Thyroid gland (tissue), 4 donors: Measurements from ENCODE around the gene C5AR2.

ENCODE experiments used
- CTCF ChIP-seq, 6 experiments: fragments of 200-600 bp in 3 of 6; fragments of 450-650 bp in 3 of 6; sonication (generic) in 3 of 6; IDR thresholded peaks; one replicate each; pipeline ENCODE4 v1.5.1; 2016 to 2019; ENCODE audit warnings: antibody characterized with exemption in 6 of 6, mild to moderate bottlenecking in 2 of 6, inconsistent platforms in 1 of 6, moderate library complexity in 1 of 6
- POLR2A ChIP-seq, 2 donors: fragments of 450-650 bp; IDR thresholded peaks; one replicate each; pipeline ENCODE4 v1.6.1; 2017; ENCODE audit warnings: antibody characterized with exemption in 2 of 2, mild to moderate bottlenecking in 2 of 2, moderate library complexity in 1 of 2

- TF ChIP-seq CTCF (IDR thresholded peaks at IDR 0.05) (no peak), POLR2A (IDR thresholded peaks at IDR 0.05) (no peak)
Observed at GRCh38 chr19:47381121-47381520, 49.1 kb downstream of the C5AR2 start.
